Fibroblast of mammary gland (primary cell): ENCODE measurements around the gene RASAL1.

ENCODE experiments used
- DNase-seq: peaks from one replicate; pipeline ENCODE4 v3.0.0-alpha.2; 2010; ENCODE audit warnings: low read depth
- H3K4me3 ChIP-seq: 2 replicates; pipeline ENCODE4 v1.5.1; 2011; ENCODE audit warnings: low read depth, mild to moderate bottlenecking, low read length, moderate library complexity; ENCODE audit not compliant: control insufficient read depth
- CTCF ChIP-seq: conservative IDR thresholded peaks from 2 replicates; pipeline ENCODE4 v1.5.1; 2011; ENCODE audit warnings: low read depth, low read length, inconsistent platforms; ENCODE audit not compliant: control insufficient read depth, insufficient read depth

The RASAL1 gene

GRCh38 chr12:113090740-113091139, 44.8 kb downstream of the RASAL1 start:
- TF ChIP-seq CTCF, result no peak
- no peak for DNase-seq
- H3K4me3 ChIP-seq, result no peak overlapping the region

- no peak overlapping the region for H3K4me3 ChIP-seq
- no peak for TF ChIP-seq CTCF
Observed at GRCh38 chr12:113089839-113090238, 45.7 kb downstream of the RASAL1 start.

GRCh38 chr12:113088971-113089756, 46.4 kb downstream of the RASAL1 start:
- DNase-seq, result no peak
- H3K4me3 ChIP-seq, result no peak overlapping the region
- no peak for TF ChIP-seq CTCF

More at GRCh38 chr12:113089839-113090238, 45.7 kb downstream of the RASAL1 start:
- no peak for DNase-seq

GRCh38 chr12:113088037-113088436, 47.5 kb downstream of the RASAL1 start:
- no peak overlapping the region for H3K4me3 ChIP-seq
- TF ChIP-seq CTCF, result no peak
- no peak for DNase-seq

GRCh38 chr12:113087193-113087592, 48.4 kb downstream of the RASAL1 start:
- no peak for TF ChIP-seq CTCF
- H3K4me3 ChIP-seq, result no peak overlapping the region
- DNase-seq, result no peak

GRCh38 chr12:113086249-113087164, 49.1 kb downstream of the RASAL1 start:
- no peak for TF ChIP-seq CTCF
- H3K4me3 ChIP-seq, result no peak overlapping the region
- DNase-seq, result no peak
